ENCODE data around the gene WBP2.

DNA sequence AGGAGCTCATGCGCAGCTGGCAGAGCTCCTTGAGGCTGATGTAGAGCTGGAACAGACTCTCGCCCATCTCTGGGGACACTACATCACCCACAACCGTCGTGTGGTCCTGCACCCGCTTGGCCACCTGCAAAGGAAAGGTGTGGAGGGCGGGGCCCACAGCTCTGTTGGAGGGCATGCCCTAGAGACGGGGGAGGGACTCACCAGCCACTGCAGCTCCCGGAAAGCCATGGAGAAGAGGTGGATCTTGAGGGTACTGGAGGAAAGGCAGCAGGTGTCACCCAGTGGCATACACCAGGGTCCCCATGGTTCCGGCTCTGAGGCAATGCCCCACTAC is 19.5 kb downstream of the WBP2 start:
- TF ChIP-seq ZNF274 (IDR thresholded peaks at IDR 0.05; ENCODE audit: insufficient read depth, insufficient read length): no peak
- no peak for TF ChIP-seq YY1 (IDR thresholded peaks at IDR 0.05; ENCODE audit: low read depth, low read length)
- TF ChIP-seq RAD21 (IDR thresholded peaks at IDR 0.05; ENCODE audit: insufficient read depth, low read depth, low read length): no peak
- TF ChIP-seq POLR2A (IDR thresholded peaks at IDR 0.05; ENCODE audit: low read depth, low read length): no peak
- TF ChIP-seq ZNF207 (IDR thresholded peaks at IDR 0.05; ENCODE audit: borderline replicate concordance): no peak
- no peak for TF ChIP-seq POLR2AphosphoS5 (IDR thresholded peaks at IDR 0.05; ENCODE audit: low read length)
- TF ChIP-seq, protein P1, sequence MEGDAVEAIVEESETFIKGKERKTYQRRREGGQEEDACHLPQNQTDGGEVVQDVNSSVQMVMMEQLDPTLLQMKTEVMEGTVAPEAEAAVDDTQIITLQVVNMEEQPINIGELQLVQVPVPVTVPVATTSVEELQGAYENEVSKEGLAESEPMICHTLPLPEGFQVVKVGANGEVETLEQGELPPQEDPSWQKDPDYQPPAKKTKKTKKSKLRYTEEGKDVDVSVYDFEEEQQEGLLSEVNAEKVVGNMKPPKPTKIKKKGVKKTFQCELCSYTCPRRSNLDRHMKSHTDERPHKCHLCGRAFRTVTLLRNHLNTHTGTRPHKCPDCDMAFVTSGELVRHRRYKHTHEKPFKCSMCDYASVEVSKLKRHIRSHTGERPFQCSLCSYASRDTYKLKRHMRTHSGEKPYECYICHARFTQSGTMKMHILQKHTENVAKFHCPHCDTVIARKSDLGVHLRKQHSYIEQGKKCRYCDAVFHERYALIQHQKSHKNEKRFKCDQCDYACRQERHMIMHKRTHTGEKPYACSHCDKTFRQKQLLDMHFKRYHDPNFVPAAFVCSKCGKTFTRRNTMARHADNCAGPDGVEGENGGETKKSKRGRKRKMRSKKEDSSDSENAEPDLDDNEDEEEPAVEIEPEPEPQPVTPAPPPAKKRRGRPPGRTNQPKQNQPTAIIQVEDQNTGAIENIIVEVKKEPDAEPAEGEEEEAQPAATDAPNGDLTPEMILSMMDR (IDR thresholded peaks at IDR 0.05 in 2 of 3, conservative IDR thresholded peaks at IDR 0.05 in 1 of 3; ENCODE audit: control insufficient read depth in 2 of 3, extremely low read depth in 1 of 3, insufficient read depth in 1 of 3, low read depth in 3 of 3, low read length in 3 of 3): no peak
- TF ChIP-seq CBX3 (IDR thresholded peaks at IDR 0.05; ENCODE audit: borderline replicate concordance, low read depth): no peak

Measured in GM12878 (cell line).